Measurements from ENCODE around the gene PPP1R12A.

GRCh38 chr12:79886917-79887519, 47.9 kb downstream of the PPP1R12A start:
- TF ChIP-seq FOSL2 (IDR thresholded peaks at IDR 0.05) (no peak; the same call in 1 of the 2 replicates), FOSL2 (CRISPR knock-in tag; IDR thresholded peaks at IDR 0.05) (no peak), CTCF (IDR thresholded peaks at IDR 0.05) (peak; percentile 73), POLR2A (IDR thresholded peaks at IDR 0.05; ENCODE audit: low read length) (no peak), MAZ (IDR thresholded peaks at IDR 0.05; ENCODE audit: borderline replicate concordance, low read depth, low read length) (no peak), MYC (IDR thresholded peaks at IDR 0.05; ENCODE audit: borderline replicate concordance, low read length) (no peak), EP300 (IDR thresholded peaks at IDR 0.05) (no peak), RFX5 (IDR thresholded peaks at IDR 0.05) (no peak)
